ENCODE results near the gene MLX. TPM values are rescaled to one million over a fixed set of nuclear protein-coding genes. Genes with fewer than 3 reads are reported as not detected.
A peak's percentile ranks its signal among the peaks of the same experiment; 100 is the strongest.

Gene MLX
- total RNA-seq, 1 donor from 2014 or later = 61.3 TPM

GRCh38 chr17:42574463-42574862, 7.6 kb downstream of the MLX start:
- peaks cover 15% of the 10 kb centered on the region for H3K4me1 ChIP-seq
- no peaks in the 10 kb centered on the region for H3K9me3 ChIP-seq
- intact Hi-C loops (cut with DNase I) = no loop called here
- DNase-seq = no peak
- H3K4me3 ChIP-seq = no peak overlapping the region
- H3K27ac ChIP-seq = no peak overlapping the region
- ATAC-seq = no peak
- no peaks in the 10 kb centered on the region for H3K27me3 ChIP-seq
- TF ChIP-seq CTCF (IDR thresholded peaks at IDR 0.05) = no peak
- H3K36me3 ChIP-seq = peaks cover 59% of the 10 kb centered on the region

GRCh38 chr17:42577140-42577531, 10.2 kb downstream of the MLX start:
- intact Hi-C loops (cut with DNase I) = no loop called here
- Histone ChIP-seq H3K27ac (peak overlapping the region; percentile 86), H3K27me3 (no peaks in the 10 kb centered on the region), H3K4me3 (peak overlapping the region; percentile 62), H3K36me3 (peaks cover 59% of the 10 kb centered on the region), H3K9me3 (no peaks in the 10 kb centered on the region), H3K4me1 (peaks cover 8% of the 10 kb centered on the region)
- TF ChIP-seq CTCF (IDR thresholded peaks at IDR 0.05) = no peak
- DNase-seq (no peak), ATAC-seq (no peak)

GRCh38 chr17:42577532-42578281, 10.8 kb downstream of the MLX start, which contains the start of gene PSMC3IP:
TSS of gene PSMC3IP (minus strand) at chr17:42577729. CDS start at chr17:42577686, 43 bp downstream.
- H3K9me3 ChIP-seq = no peaks in the 10 kb centered on the region
- H3K36me3 ChIP-seq = peaks cover 59% of the 10 kb centered on the region
- H3K27ac ChIP-seq = peak within 1 kb of the TSS; percentile 86
- peak within 1 kb of the TSS; percentile 62 for H3K4me3 ChIP-seq
- peaks cover 8% of the 10 kb centered on the region for H3K4me1 ChIP-seq
- DNase-seq = peak; percentile 98
- intact Hi-C loops (cut with DNase I) = loop anchor here (2.0 kb wide), 1 partner anchor 99 kb away; the partner anchor contains the start of gene PLEKHH3
- TF ChIP-seq CTCF (IDR thresholded peaks at IDR 0.05) = peak; percentile 37
- ATAC-seq = peak; percentile 97
- H3K27me3 ChIP-seq = no peaks in the 10 kb centered on the region

- intact Hi-C loops (cut with DNase I) = loop anchor here (2.0 kb wide), 1 partner anchor 98 kb away; the partner anchor contains the start of gene PLEKHH3
- DNase-seq (peak; percentile 82), ATAC-seq (peak; percentile 79)
- peak overlapping the region; percentile 62 for H3K4me3 ChIP-seq
- H3K9me3 ChIP-seq = no peaks in the 10 kb centered on the region
- no peaks in the 10 kb centered on the region for H3K27me3 ChIP-seq
- H3K27ac ChIP-seq = peak overlapping the region; percentile 86
- H3K4me1 ChIP-seq = peaks cover 8% of the 10 kb centered on the region
- H3K36me3 ChIP-seq = peaks cover 59% of the 10 kb centered on the region
- TF ChIP-seq CTCF (IDR thresholded peaks at IDR 0.05) = peak; percentile 71
These were observed 11.5 kb downstream of the MLX start for GRCh38 chr17:42578282-42578869.

- no peak for TF ChIP-seq CTCF (IDR thresholded peaks at IDR 0.05)
- H3K9me3 ChIP-seq = no peaks in the 10 kb centered on the region
- intact Hi-C loops (cut with DNase I) = loop anchor here (2.0 kb wide), 1 partner anchor 97 kb away; the partner anchor contains the start of gene PLEKHH3
- peaks cover 8% of the 10 kb centered on the region for H3K4me1 ChIP-seq
- no peaks in the 10 kb centered on the region for H3K27me3 ChIP-seq
- H3K36me3 ChIP-seq = peaks cover 62% of the 10 kb centered on the region
- H3K4me3 ChIP-seq = no peak overlapping the region
- ATAC-seq = no peak
- no peak for DNase-seq
- H3K27ac ChIP-seq = no peak overlapping the region
These were observed 13.1 kb downstream of the MLX start for GRCh38 chr17:42579794-42580551.
